Posterior cingulate gyrus (tissue), 11 donors: ENCODE measurements around the gene COL25A1.
"Not testable (repeated sequence)": the region's sequence is repeated elsewhere in the genome, so short reads cannot be mapped to it uniquely, and the experiment has no call there.

Source experiments
- DNase-seq, 10 donors: peaks; one replicate each; pipeline versions ENCODE4 v3.0.0 to v3.0.0-alpha.2; 2020 to 2021; ENCODE audit warnings: mixed read lengths in 3 of 10
- intact Hi-C: fragments of 100-400 bp; cut with DNase I; formaldehyde crosslinking; loops from one replicate; pipeline ENCODE4 v1.15.1; 2023

The COL25A1 gene

GRCh38 chr4:109025471-109026076, 276.9 kb downstream of the COL25A1 start:
- no peak for DNase-seq

DNA sequence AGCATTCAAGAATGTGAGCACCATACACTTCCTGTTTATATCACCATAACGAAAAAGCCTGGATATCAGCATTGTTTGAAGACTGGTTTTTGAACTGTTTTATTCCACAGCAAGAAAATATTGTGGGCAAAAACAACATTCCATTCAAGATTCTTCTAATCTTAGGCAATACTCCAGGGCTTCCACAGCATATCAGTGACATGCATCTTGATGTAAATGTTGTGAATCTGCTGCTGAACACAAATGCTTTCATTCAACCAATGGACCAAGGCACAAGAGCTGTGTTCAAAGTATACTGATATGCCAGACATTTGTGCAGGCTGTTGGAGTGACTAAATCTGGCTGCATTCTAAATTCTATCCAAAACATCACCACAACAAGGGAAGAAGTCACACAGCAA, 279.5 kb downstream of the COL25A1 start:
- intact Hi-C loops = no loop called here
- no peak for DNase-seq

More at GRCh38 chr4:109025471-109026076, 276.9 kb downstream of the COL25A1 start:
- intact Hi-C loops = no loop called here

GRCh38 chr4:109021630-109022029, 280.8 kb downstream of the COL25A1 start:
- intact Hi-C loops, DNase-seq: not testable (repeated sequence)

DNA sequence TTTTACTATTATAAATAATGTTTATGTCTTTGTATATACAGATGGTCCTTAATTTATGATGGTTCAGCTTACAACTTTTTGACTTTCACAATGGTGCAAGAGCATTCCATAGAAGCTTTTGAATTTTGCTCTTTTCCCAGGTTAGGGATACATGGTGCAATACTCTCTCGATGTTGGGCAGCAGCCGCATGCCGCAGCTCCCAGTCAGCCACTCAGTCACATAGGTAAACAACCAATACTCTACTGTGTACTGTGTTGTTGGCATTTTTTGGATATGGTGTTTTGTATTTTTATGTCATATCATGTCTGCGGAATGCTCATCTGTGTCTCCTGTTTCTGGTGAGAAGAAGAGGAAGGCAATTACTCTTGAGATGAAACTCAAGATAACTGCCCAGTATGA, 281.6 kb downstream of the COL25A1 start:
- no peak for DNase-seq
- intact Hi-C loops = no loop called here

DNA sequence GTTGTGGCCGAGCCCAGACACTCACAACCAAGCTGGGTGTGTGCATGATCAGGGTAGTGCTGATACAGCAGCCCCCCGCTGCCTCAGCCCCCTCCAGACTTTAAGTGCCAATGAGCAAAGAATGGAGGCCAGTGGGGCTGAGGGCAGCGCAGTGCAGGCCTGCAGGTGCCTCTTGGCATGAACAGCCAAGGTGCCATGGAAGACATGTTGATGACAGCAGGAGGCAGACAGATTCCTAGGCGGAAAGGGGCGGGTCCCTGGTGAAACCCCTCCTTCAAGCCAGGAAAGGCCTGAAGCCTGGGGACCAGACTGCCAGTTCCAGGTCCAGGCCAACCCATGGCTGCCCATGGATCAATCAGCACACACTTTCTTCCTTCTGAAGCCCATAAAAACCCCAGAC, 286.3 kb downstream of the COL25A1 start:
- peak in 2 of 10 donors; percentile 39 to 49 for DNase-seq
- intact Hi-C loops = no loop called here

DNA sequence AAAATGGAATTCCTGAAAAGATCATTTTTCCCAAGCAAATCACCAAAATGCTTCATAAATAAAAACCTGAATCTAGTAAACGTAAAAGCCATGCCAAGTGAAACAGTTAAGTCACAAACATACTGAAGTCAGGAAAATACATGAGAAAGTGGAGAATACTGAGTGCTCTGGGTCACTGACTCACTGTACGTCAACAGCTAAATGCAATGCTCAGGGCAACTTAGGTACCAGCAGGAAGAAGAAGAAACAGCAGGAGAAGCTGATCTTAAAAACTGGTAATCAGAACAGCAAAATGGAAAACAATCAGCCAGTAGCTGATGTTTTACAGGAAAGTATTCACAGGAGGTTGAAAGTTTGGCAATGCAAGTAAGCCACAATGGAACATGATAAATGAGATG, 287.0 kb downstream of the COL25A1 start:
- intact Hi-C loops = no loop called here
- DNase-seq = no peak

- DNase-seq = no peak
- intact Hi-C loops = no loop called here
Observed at GRCh38 chr4:109014593-109015412, 287.7 kb downstream of the COL25A1 start.

- DNase-seq = peak in 2 of 10 donors; percentile 51 to 60
- intact Hi-C loops = no loop called here
Observed at GRCh38 chr4:109012286-109012880, 290.1 kb downstream of the COL25A1 start.

DNA sequence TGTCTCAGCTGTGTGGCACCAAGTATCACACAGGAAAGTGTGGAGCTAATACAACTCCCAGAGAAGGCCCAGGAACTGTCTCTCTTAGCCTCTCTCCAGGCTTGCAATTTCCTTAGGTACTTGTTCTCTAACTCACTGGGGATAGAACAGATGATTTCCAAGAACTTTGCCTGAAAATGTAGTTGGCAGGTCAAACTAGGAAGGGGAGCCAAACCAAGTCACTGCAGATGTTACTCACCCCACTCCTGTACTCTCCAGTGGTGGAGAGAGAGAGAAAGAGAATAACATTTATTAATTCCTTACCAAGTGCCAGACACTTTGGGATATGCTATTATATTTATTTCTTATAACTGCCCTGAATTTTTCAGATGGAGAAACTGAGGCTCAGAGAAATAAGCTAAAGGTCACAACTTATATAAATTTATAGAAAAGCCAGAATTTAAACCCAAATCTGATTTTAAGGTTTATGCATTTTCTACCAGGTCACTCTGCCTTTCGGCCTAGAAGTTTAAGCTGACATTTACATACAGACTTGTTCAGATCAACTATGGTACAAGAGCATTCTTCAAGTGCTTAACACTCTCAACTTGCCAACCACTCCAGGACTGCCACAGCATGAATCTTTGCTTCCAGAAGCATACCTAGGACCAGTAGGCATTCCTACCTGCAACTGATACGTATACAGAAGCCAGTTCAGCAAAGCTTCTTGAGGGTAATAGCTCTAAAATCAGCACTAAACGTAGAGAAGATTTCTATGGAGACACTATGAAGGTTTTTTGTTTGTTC, 291.0 kb downstream of the COL25A1 start:
- intact Hi-C loops = no loop called here
- no peak for DNase-seq

GRCh38 chr4:109010521-109010920, 291.9 kb downstream of the COL25A1 start:
- no peak for DNase-seq
- intact Hi-C loops = no loop called here

DNA sequence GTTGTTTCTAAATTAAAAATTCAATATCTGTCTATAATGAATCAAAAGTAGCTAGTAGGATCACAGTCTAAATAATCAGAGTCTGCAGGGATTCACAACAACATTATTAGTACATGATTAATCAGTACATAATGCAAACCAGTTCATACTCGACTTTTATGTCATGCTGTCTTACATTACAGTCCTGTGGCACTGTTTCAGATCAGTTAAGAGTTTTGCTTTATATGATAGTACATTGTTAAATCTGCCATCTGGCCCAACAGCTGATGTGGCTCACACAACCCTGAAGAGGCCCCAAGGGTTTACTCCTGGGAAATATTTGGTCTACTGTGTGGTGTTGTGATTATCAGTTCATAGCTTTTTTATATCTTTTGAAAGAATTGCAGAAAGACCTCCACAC, 292.5 kb downstream of the COL25A1 start:
- intact Hi-C loops = no loop called here

GRCh38 chr4:109007976-109008375, 294.5 kb downstream of the COL25A1 start:
- DNase-seq = no peak
- intact Hi-C loops = no loop called here

More for the DNA sequence above, 292.5 kb downstream of the COL25A1 start:
- DNase-seq = no peak

DNA sequence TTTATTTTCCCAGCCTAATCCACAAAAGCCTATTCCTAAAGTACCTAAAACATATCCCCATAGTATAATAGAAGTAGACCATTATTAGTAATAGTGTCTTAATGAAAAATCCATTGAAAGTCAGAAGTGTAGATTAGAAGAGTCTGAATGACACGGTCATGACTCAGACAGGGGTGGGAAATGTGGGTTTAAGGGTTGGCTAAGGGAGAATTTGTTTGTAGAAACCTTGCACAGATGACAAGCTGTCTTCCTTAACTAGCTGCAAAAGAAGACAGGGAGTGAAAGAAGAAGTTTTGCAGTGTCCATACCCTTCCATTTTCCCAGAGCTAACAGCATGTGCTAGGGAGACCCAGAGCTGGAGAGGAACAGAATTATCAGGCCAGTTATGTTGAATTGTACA, 296.9 kb downstream of the COL25A1 start:
- DNase-seq = no peak
- intact Hi-C loops = no loop called here

DNA sequence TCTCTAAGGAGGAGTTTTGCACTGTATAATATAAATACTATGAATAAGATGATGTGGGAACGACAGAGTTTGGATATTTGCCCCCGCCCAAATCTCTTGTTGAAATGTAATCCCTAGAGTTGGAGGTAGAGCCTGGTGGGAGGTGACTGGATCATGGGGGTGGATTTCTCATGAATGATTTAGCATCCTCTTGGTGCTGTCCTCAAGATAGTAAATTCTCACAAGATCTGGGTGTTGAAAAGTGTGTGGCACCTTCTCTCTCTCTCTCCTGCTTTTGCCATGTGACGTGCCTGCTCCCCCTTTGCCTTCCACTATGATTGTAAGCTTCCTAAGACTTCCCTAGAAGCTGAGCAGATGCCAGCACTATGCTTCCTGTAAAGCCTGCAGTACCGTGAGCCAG, 298.0 kb downstream of the COL25A1 start:
- intact Hi-C loops = no loop called here
- DNase-seq = no peak

- no peak for DNase-seq
- intact Hi-C loops = no loop called here
Observed at GRCh38 chr4:109003964-109004363, 298.5 kb downstream of the COL25A1 start.

GRCh38 chr4:108991551-108992328, 310.7 kb downstream of the COL25A1 start:
- intact Hi-C loops = no loop called here
- no peak for DNase-seq

DNA sequence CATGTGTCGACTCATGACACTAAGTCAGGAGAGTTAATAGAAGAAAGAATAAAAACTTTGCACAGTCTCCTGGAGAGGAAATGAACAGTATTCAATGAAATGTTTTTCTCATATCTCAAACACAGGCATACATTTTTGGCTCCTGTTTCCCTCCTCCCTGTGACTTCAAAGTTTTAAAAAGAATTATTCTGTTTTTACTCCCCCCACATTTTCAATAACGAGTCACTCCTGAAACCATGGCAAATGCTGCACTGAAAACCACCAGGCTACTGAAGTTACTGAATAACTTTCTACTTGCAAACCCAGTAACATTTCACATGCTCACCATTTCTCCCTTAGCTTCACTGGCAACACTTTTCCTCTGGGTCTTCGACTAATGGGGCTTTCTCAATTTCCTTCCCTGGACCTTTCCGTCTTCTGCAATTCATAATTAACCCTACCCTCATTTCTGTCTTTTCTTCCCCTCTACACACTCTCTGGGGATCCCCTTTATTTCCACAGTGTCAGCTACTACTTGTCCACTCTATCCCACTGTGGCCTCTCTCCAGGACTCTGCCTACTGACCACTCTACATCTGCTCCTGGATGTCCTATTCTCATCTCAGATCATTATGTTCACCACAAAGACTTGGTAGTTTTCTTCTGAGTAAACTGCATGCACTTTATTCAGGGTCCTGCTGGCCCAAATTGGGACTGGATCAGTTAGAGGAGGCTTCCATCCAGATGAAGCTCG, 313.8 kb downstream of the COL25A1 start:
- intact Hi-C loops = no loop called here
- DNase-seq = no peak

- peak in 1 of 10 donors; percentile 68 for DNase-seq
- intact Hi-C loops = not testable (repeated sequence)
Observed at GRCh38 chr4:108984495-108984894, 318.0 kb downstream of the COL25A1 start.

- DNase-seq = no peak
- intact Hi-C loops = no loop called here
Observed at GRCh38 chr4:108982402-108983185, 319.9 kb downstream of the COL25A1 start.
